K562 (cell line): ENCODE data around the gene GSTT2B. TPM values are rescaled to one million over a fixed set of nuclear protein-coding genes. Genes with fewer than 3 reads are reported as not detected.
"Not testable (repeated sequence)": the region's sequence is repeated elsewhere in the genome, so short reads cannot be mapped to it uniquely, and the experiment has no call there.

Experiments
- ATAC-seq: fragments of 200-7000 bp; cut with Tn5 transposase; 3 replicates; pipeline ENCODE4 v1.9.1; 2020; ENCODE audit warnings: moderate library complexity
- BruUV-seq: library from RNA; stranded (reverse); fragments of 400-500 nt; replicated peaks from 2 replicates; lab custom pipeline; 2021; lab: Mats Ljungman, UMichigan
- CTCF ChIA-PET: fragments of 300-600 bp; formaldehyde crosslinking; extraction: SDS; loops from one replicate; lab custom pipeline; 2021; ENCODE audit warnings: low intra/inter-chr PET ratio; lab: Yijun Ruan, JAX
- POLR2A ChIA-PET: fragments of 300-600, 350-650 bp; sonication (Branson Sonifier 250); formaldehyde crosslinking; extraction: SDS; loops from one replicate; lab custom pipeline; 2021; ENCODE audit warnings: antibody characterized with exemption, inconsistent platforms; lab: Yijun Ruan, JAX
- DNase-seq, 4 experiments: peaks; one replicate each; pipeline versions ENCODE4 v3.0.0 to v3.0.0-alpha.2; 2011 to 2018; ENCODE audit warnings: low spot score in 3 of 4, mixed read lengths in 3 of 4; ENCODE audit errors: extremely low read depth in 1 of 4
- FAIRE-seq: peaks from 2 replicates; lab custom pipeline; 2011; peaks lifted over from hg19 to GRCh38; lab: Jason Lieb, UNC
- H2AFZ ChIP-seq: 2 replicates; pipeline ENCODE4 v1.6.0; 2011; ENCODE audit warnings: low read depth, low read length, control low read depth, inconsistent platforms
- H3K27ac ChIP-seq: fragments of 200-600 bp; 3 replicates; pipeline ENCODE4 v1.8.0; 2011; ENCODE audit warnings: low read depth, mild to moderate bottlenecking, control low read depth, inconsistent platforms, low read length, moderate library complexity, mixed read lengths; ENCODE audit errors: extremely low read depth
- H3K27me3 ChIP-seq, 2 experiments: fragments of 300-600 bp in 1 of 2; 2 replicates in 1 of 2; 3 replicates in 1 of 2; pipeline versions ENCODE4 v1.6.0 to v1.8.0; 2011; ENCODE audit warnings: inconsistent platforms in 2 of 2, low read length in 2 of 2, mild to moderate bottlenecking in 1 of 2, mixed read lengths in 1 of 2, moderate library complexity in 1 of 2; ENCODE audit not compliant: control insufficient read depth in 2 of 2, insufficient read depth in 2 of 2
- H3K36me3 ChIP-seq: fragments of 300-600 bp; 3 replicates; pipeline ENCODE4 v1.8.0; 2011; ENCODE audit warnings: mild to moderate bottlenecking, low read length, inconsistent platforms; ENCODE audit not compliant: control insufficient read depth, insufficient read depth
- H3K4me1 ChIP-seq, 2 experiments: fragments of 200-600 bp in 1 of 2; replicated peaks in 1 of 2; 2 replicates in 1 of 2; 3 replicates in 1 of 2; pipeline versions ENCODE4 v1.5.1 to v1.8.0; 2011; ENCODE audit warnings: inconsistent platforms in 2 of 2, low read length in 2 of 2, mild to moderate bottlenecking in 1 of 2, mixed read lengths in 1 of 2, moderate library complexity in 1 of 2; ENCODE audit not compliant: control insufficient read depth in 2 of 2, insufficient read depth in 2 of 2
- H3K4me2 ChIP-seq: 2 replicates; pipeline ENCODE4 v1.6.1; 2011; ENCODE audit warnings: low read length, control low read depth, inconsistent platforms, mixed read lengths; ENCODE audit not compliant: insufficient read depth
- H3K4me3 ChIP-seq: fragments of 200-600 bp; sonication (generic), shearing (Covaris generic); 2 replicates; pipeline ENCODE4 v1.5.1; 2016; ENCODE audit warnings: control low read depth, inconsistent platforms
- H3K79me2 ChIP-seq: fragments of 200-600 bp; 3 replicates; pipeline ENCODE4 v1.8.0; 2011; ENCODE audit warnings: low read length, inconsistent platforms; ENCODE audit not compliant: control insufficient read depth, insufficient read depth
- H3K9ac ChIP-seq, 2 experiments: 2 replicates each; pipeline versions ENCODE4 v1.6.0 to v1.6.1; 2011; ENCODE audit warnings: low read depth in 2 of 2, low read length in 2 of 2, control low read depth in 1 of 2, inconsistent platforms in 1 of 2, mild to moderate bottlenecking in 1 of 2, mixed read lengths in 1 of 2; ENCODE audit not compliant: insufficient read depth in 1 of 2
- H3K9me1 ChIP-seq: one replicate; pipeline ENCODE4 v1.6.0; 2011; ENCODE audit warnings: inconsistent platforms, mild to moderate bottlenecking, low read length, moderate library complexity; ENCODE audit not compliant: control insufficient read depth, insufficient read depth
- H3K9me3 ChIP-seq: replicated peaks from 2 replicates; pipeline ENCODE4 v1.5.1; 2011; ENCODE audit warnings: low read depth, low read length, inconsistent platforms; ENCODE audit not compliant: control insufficient read depth, insufficient read depth
- H4K20me1 ChIP-seq: replicated peaks from 2 replicates; pipeline ENCODE4 v1.6.1; 2011; ENCODE audit warnings: low read length, inconsistent platforms, mixed read lengths; ENCODE audit not compliant: control insufficient read depth, insufficient read depth
- ARNT ChIP-seq, 2 experiments: fragments of 450-650 bp; IDR thresholded peaks; 2 replicates each; pipeline ENCODE4 v1.6.1; 2016; ENCODE audit warnings: mild to moderate bottlenecking in 1 of 2
- BRF2 ChIP-seq: IDR thresholded peaks from 3 replicates; pipeline ENCODE4 v1.6.1; 2011; ENCODE audit warnings: borderline replicate concordance, mild to moderate bottlenecking; ENCODE audit not compliant: insufficient read length, insufficient read depth
- CHCHD3 ChIP-seq: fragments of 250-450 bp; sonication (Bioruptor Pico); IDR thresholded peaks from 2 replicates; pipeline ENCODE4 v2.1.2; 2022; ENCODE audit warnings: mild to moderate bottlenecking
- CHD4 ChIP-seq: fragments of 200-600 bp; sonication (generic); IDR thresholded peaks from 3 replicates; pipeline ENCODE4 v1.6.1; 2012; ENCODE audit warnings: low read depth, mild to moderate bottlenecking, mixed read lengths, low read length, inconsistent platforms; ENCODE audit not compliant: insufficient read depth, insufficient replicate concordance, poor library complexity, severe bottlenecking
- CREM ChIP-seq: IDR thresholded peaks from 2 replicates; pipeline ENCODE4 v1.6.1; 2014; ENCODE audit warnings: antibody characterized with exemption, low read depth
- HDAC2 ChIP-seq: fragments of 450-650 bp; IDR thresholded peaks from 2 replicates; pipeline ENCODE4 v1.6.1; 2016; ENCODE audit warnings: mild to moderate bottlenecking
- HDGF ChIP-seq: fragments of 450-650 bp; IDR thresholded peaks from 2 replicates; pipeline ENCODE4 v1.6.1; 2016
- LEF1 ChIP-seq: fragments of 450-650 bp; IDR thresholded peaks from 2 replicates; pipeline ENCODE4 v1.6.1; 2016; ENCODE audit warnings: mild to moderate bottlenecking
- NELFE ChIP-seq: IDR thresholded peaks from 2 replicates; pipeline ENCODE4 v1.6.1; 2011; ENCODE audit warnings: mild to moderate bottlenecking; ENCODE audit not compliant: insufficient read depth, insufficient read length
- RBM22 ChIP-seq: fragments of 200-400 bp; formaldehyde crosslinking; IDR thresholded peaks from 2 replicates; pipeline ENCODE4 v1.6.1; 2018; ENCODE audit warnings: low read length, low read depth; ENCODE audit not compliant: poor library complexity, severe bottlenecking
- TFE3 ChIP-seq: fragments of 450-650 bp; formaldehyde crosslinking; IDR thresholded peaks from 2 replicates; pipeline ENCODE4 v1.4.0; 2020; ENCODE audit warnings: mild to moderate bottlenecking, mixed read lengths
- WGBS: fragments of 100-300 bp; shearing (Covaris generic); methylation state at CpG from one replicate; pipeline ENCODE4 v1.1.6; 2016; ENCODE audit warnings: low coverage, mixed read lengths; ENCODE audit not compliant: insufficient coverage; ENCODE audit errors: missing lambda C conversion rate; 5-methylcytosine and 5-hydroxymethylcytosine counted together
- in situ Hi-C: fragments of 300-500 bp; cut with MboI; formaldehyde crosslinking; loops from 4 replicates; pipeline ENCODE4 v1.15.0; 2018; ENCODE audit warnings: inconsistent platforms, mixed read lengths
- intact Hi-C: fragments of 100-400 bp; cut with micrococcal nuclease; formaldehyde crosslinking; loops from 2 replicates; pipeline ENCODE4 v1.14.2; 2022
- polyA plus RNA-seq, 8 experiments: library from polyadenylated mRNA; depleted of rRNA in 4 of 8; stranded (reverse) in 5 of 8; unstranded in 3 of 8; fragments of >200 nt; fragmentation: Nextera tagmentation in 2 of 8; fragmentation: Illumina TruSeq in 1 of 8; extraction: Ambion mirVana in 2 of 8; extraction: Trizol in 1 of 8; gene quantifications; 2 replicates each; pipeline versions ENCODE4 v1.2.1 to v1.2.3, GENCODE V29; 2011 to 2014; ENCODE audit warnings: inconsistent platforms in 1 of 8, missing spikeins in 1 of 8
- total RNA-seq, 7 experiments: library from RNA; depleted of rRNA in 6 of 7; stranded (reverse); fragments of >200 nt in 6 of 7; fragmentation: Illumina TruSeq in 2 of 7; extraction: Trizol in 2 of 7; gene quantifications; 2 replicates each; pipeline versions ENCODE4 v1.2.1 to v1.2.3, GENCODE V29; 2011 to 2021; ENCODE audit warnings: low replicate concordance in 1 of 7
- TF ChIP-seq, protein P1 (sequence below): fragments of 250-450 bp; sonication (Bioruptor Pico); IDR thresholded peaks from 2 replicates; pipeline ENCODE4 v1.4.0; 2020; ENCODE audit warnings: mild to moderate bottlenecking, moderate library complexity, borderline replicate concordance

The GSTT2B gene
- total and polyA plus RNA-seq, 9 of the 15 experiments (the other 6 are each of a cell fraction or from before 2014, with no cell fraction given), result not detected

GRCh38 chr22:23969071-23969470 lies 8.1 kb upstream of the GSTT2B start:
- Histone ChIP-seq H3K36me3 (peaks cover 29% of the 10 kb centered on the region), H3K9ac (no peak overlapping the region)
- peak in 2 of 4 experiments; percentile 1 to 3 for DNase-seq
- intact Hi-C loops, result no loop called here
- TF ChIP-seq, protein P1, sequence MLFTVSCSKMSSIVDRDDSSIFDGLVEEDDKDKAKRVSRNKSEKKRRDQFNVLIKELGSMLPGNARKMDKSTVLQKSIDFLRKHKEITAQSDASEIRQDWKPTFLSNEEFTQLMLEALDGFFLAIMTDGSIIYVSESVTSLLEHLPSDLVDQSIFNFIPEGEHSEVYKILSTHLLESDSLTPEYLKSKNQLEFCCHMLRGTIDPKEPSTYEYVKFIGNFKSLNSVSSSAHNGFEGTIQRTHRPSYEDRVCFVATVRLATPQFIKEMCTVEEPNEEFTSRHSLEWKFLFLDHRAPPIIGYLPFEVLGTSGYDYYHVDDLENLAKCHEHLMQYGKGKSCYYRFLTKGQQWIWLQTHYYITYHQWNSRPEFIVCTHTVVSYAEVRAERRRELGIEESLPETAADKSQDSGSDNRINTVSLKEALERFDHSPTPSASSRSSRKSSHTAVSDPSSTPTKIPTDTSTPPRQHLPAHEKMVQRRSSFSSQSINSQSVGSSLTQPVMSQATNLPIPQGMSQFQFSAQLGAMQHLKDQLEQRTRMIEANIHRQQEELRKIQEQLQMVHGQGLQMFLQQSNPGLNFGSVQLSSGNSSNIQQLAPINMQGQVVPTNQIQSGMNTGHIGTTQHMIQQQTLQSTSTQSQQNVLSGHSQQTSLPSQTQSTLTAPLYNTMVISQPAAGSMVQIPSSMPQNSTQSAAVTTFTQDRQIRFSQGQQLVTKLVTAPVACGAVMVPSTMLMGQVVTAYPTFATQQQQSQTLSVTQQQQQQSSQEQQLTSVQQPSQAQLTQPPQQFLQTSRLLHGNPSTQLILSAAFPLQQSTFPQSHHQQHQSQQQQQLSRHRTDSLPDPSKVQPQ (CRISPR knock-in tag), result no peak
- no peak for TF ChIP-seq CREM
- no peak for TF ChIP-seq CHCHD3 (CRISPR knock-in tag)
- TF ChIP-seq TFE3 (CRISPR knock-in tag), result no peak
- TF ChIP-seq HDAC2, result no peak
- TF ChIP-seq NELFE, result no peak
- no peak for TF ChIP-seq HDGF
- no peak for TF ChIP-seq ARNT (IDR thresholded peaks at IDR 0.05)
- TF ChIP-seq BRF2, result no peak
- TF ChIP-seq RBM22, result no peak
- TF ChIP-seq CHD4, result no peak
- TF ChIP-seq LEF1, result no peak
- TF ChIP-seq, all 486 proteins: peak for 0
- no peak overlapping the region for H3K4me2 ChIP-seq
- no peak for FAIRE-seq
- no peak for ATAC-seq
- ChIA-PET POLR2A (no interaction called here), CTCF (no interaction called here)
- H3K4me1 ChIP-seq, result peaks cover 0 to 4% of the 10 kb centered on the region in 2 experiments; a peak in 2 of 5 replicates
- in situ Hi-C loops, result loop anchor here (5.0 to 25.0 kb wide), 2 partner anchors 42 to 543 kb away; no protein-coding TSS in a partner anchor
- WGBS, result 100% methylated on average over 2 of the region's 3 CpGs
- H2AFZ ChIP-seq, result no peak overlapping the region
- no peak overlapping the region for H3K27ac ChIP-seq
- H3K9me3 ChIP-seq, result no peaks in the 10 kb centered on the region
- peaks cover 17% of the 10 kb centered on the region for H3K79me2 ChIP-seq
- no TSS peak for BruUV-seq
- no peaks in the 10 kb centered on the region for H3K27me3 ChIP-seq
- no peaks in the 10 kb centered on the region for H3K9me1 ChIP-seq
- no peaks in the 10 kb centered on the region for H4K20me1 ChIP-seq
- H3K4me3 ChIP-seq, result no peak overlapping the region

DNA sequence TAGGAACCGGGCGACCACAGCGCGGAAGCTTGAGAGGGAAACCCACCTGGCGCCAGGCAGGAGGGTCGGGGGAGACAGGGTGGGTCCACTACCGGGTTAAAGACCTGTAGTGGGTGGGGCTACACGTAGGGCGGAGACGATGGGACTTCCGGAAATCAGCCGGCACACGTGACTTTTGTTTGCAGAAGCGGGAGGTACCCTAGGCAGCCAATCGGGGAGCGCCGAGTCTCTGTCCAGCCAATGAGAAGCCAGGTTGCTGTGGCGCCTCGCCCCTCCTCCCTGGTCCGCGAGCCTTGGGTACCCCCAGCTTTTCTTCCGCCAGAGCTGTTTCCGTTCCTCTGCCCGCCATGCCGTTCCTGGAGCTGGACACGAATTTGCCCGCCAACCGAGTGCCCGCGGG lies 5.6 kb upstream of the GSTT2B start, which contains the start of gene DDTL:
Gene DDTL (plus strand): TSS at position 321 of the 400 bp plus-strand sequence. CDS start 27 bp downstream, at position 348.
- POLR2A ChIA-PET, H3K4me2 ChIP-seq: not testable (repeated sequence)
- WGBS, result no CpG with 5 or more reads among the region's 30 CpGs

More for the DNA sequence above, 5.6 kb upstream of the GSTT2B start, which contains the start of gene DDTL:
- H3K27ac ChIP-seq, H3K27me3 ChIP-seq, H3K4me3 ChIP-seq, H3K9me3 ChIP-seq, H3K4me1 ChIP-seq, DNase-seq, CTCF ChIA-PET, H4K20me1 ChIP-seq, H3K9me1 ChIP-seq, intact Hi-C loops, H2AFZ ChIP-seq, H3K9ac ChIP-seq, BruUV-seq: not testable (repeated sequence)
- in situ Hi-C loops, result loop anchor here (5.0 to 25.0 kb wide), 2 partner anchors 39 to 546 kb away; no protein-coding TSS in a partner anchor
- Histone ChIP-seq H3K79me2 (peaks cover 13% of the 10 kb centered on the region), H3K36me3 (peaks cover 25% of the 10 kb centered on the region)
- FAIRE-seq (peak; percentile 99), ATAC-seq (peak; percentile 99)
